Left ventricle myocardium inferior (tissue), 1 donor: ENCODE data around the gene NAV2. TPM values are rescaled to one million over a fixed set of nuclear protein-coding genes. Genes with fewer than 3 reads are reported as not detected.

Experiments
- DNase-seq: peaks from one replicate; pipeline ENCODE4 v3.0.0-alpha.2; 2020
- H3K27ac ChIP-seq: fragments of 200-600 bp; replicated peaks from 2 replicates; pipeline ENCODE4 v1.8.0; 2021
- H3K27me3 ChIP-seq: fragments of 200-600 bp; 2 replicates; pipeline ENCODE4 v1.8.0; 2021; ENCODE audit warnings: low read depth
- H3K36me3 ChIP-seq: fragments of 200-600 bp; 2 replicates; pipeline ENCODE4 v1.8.0; 2021
- H3K4me1 ChIP-seq: fragments of 200-600 bp; 2 replicates; pipeline ENCODE4 v1.8.0; 2021
- H3K4me3 ChIP-seq: fragments of 200-600 bp; 2 replicates; pipeline ENCODE4 v1.8.0; 2021; ENCODE audit warnings: mild to moderate bottlenecking, moderate library complexity
- H3K9me3 ChIP-seq: fragments of 200-600 bp; replicated peaks from 2 replicates; pipeline ENCODE4 v1.8.0; 2021
- CTCF ChIP-seq: fragments of 200-600 bp; IDR thresholded peaks from 2 replicates; pipeline ENCODE4 v1.8.0; 2021; ENCODE audit warnings: antibody characterized with exemption, mild to moderate bottlenecking, borderline replicate concordance
- intact Hi-C: fragments of 100-400 bp; cut with micrococcal nuclease; formaldehyde crosslinking; loops from one replicate; pipeline ENCODE4 v1.11.0; 2022
- total RNA-seq: library from RNA; stranded (reverse); fragmentation: NEBNext Ultra II Directional; extraction: Animal tissue kit (Norgen Biotek cat#: 25700); gene quantifications from one replicate; pipeline ENCODE4 v1.2.1, GENCODE V29; 2021
- donor health status: DM: no; HTN: yes; CAD: no; lungs with severe emphysema.

Gene NAV2
- total RNA-seq, 1 donor from 2014 or later = 14.3 TPM

- intact Hi-C loops = no loop called here
- no peak for DNase-seq
- Histone ChIP-seq H3K27ac (peak overlapping the region; percentile 54), H3K4me3 (no peak overlapping the region), H3K36me3 (no peaks in the 10 kb centered on the region), H3K4me1 (peaks cover 50% of the 10 kb centered on the region), H3K27me3 (no peaks in the 10 kb centered on the region), H3K9me3 (no peaks in the 10 kb centered on the region)
- TF ChIP-seq CTCF = no peak
Measured at GRCh38 chr11:19792510-19792909, 79.9 kb downstream of the NAV2 start.

GRCh38 chr11:19793326-19793725, 80.7 kb downstream of the NAV2 start:
- intact Hi-C loops = no loop called here
- Histone ChIP-seq H3K36me3 (no peaks in the 10 kb centered on the region), H3K27me3 (no peaks in the 10 kb centered on the region), H3K9me3 (no peaks in the 10 kb centered on the region), H3K4me1 (peaks cover 50% of the 10 kb centered on the region), H3K27ac (peak overlapping the region; percentile 54), H3K4me3 (no peak overlapping the region)
- no peak for DNase-seq
- no peak for TF ChIP-seq CTCF

GRCh38 chr11:19794161-19794560, 81.5 kb downstream of the NAV2 start:
- Histone ChIP-seq H3K27me3 (no peaks in the 10 kb centered on the region), H3K27ac (no peak overlapping the region), H3K36me3 (no peaks in the 10 kb centered on the region), H3K4me3 (no peak overlapping the region), H3K9me3 (no peaks in the 10 kb centered on the region), H3K4me1 (peaks cover 54% of the 10 kb centered on the region)
- DNase-seq = no peak
- intact Hi-C loops = no loop called here
- TF ChIP-seq CTCF = no peak

GRCh38 chr11:19795082-19795481, 82.4 kb downstream of the NAV2 start:
- H3K36me3 ChIP-seq = no peaks in the 10 kb centered on the region
- DNase-seq = no peak
- no peak for TF ChIP-seq CTCF
- H3K9me3 ChIP-seq = no peaks in the 10 kb centered on the region
- no peak overlapping the region for H3K27ac ChIP-seq
- peaks cover 58% of the 10 kb centered on the region for H3K4me1 ChIP-seq
- no peaks in the 10 kb centered on the region for H3K27me3 ChIP-seq
- no peak overlapping the region for H3K4me3 ChIP-seq
- intact Hi-C loops = no loop called here

GRCh38 chr11:19800162-19800561, 87.5 kb downstream of the NAV2 start:
- TF ChIP-seq CTCF = peak; percentile 41
- Histone ChIP-seq H3K9me3 (no peaks in the 10 kb centered on the region), H3K27me3 (no peaks in the 10 kb centered on the region), H3K4me3 (no peak overlapping the region), H3K27ac (no peak overlapping the region), H3K36me3 (no peaks in the 10 kb centered on the region), H3K4me1 (peaks cover 59% of the 10 kb centered on the region)
- no peak for DNase-seq
- intact Hi-C loops = loop anchor here (10.0 kb wide), 1 partner anchor 45 kb away; no protein-coding TSS in a partner anchor
